Measurements from ENCODE around the gene FOXJ3. TPM values are rescaled to one million over a fixed set of nuclear protein-coding genes. Genes with fewer than 3 reads are reported as not detected.
A peak's percentile ranks its signal among the peaks of the same experiment; 100 is the strongest.

FOXJ3 gene
- total and polyA plus RNA-seq, 2 of the 13 experiments (the other 11 are each of a cell fraction or from before 2014, with no cell fraction given), result 16.6 to 48.5 TPM

GRCh38 chr1:42325014-42325402 lies 10.0 kb downstream of the FOXJ3 start (continued):
- TF ChIP-seq SP1 (IDR thresholded peaks at IDR 0.05) (no peak), SP1 (CRISPR knock-in tag; IDR thresholded peaks at IDR 0.05) (no peak), ZNF34 (CRISPR knock-in tag; IDR thresholded peaks at IDR 0.05; ENCODE audit: borderline replicate concordance) (no peak), RXRA (CRISPR knock-in tag; IDR thresholded peaks at IDR 0.05) (no peak), RFXANK (CRISPR knock-in tag; IDR thresholded peaks at IDR 0.05) (no peak), MAZ (IDR thresholded peaks at IDR 0.05; ENCODE audit: borderline replicate concordance, low read depth, low read length) (no peak), MAZ (CRISPR knock-in tag; IDR thresholded peaks at IDR 0.05; ENCODE audit: low read depth) (no peak), SIX4 (CRISPR knock-in tag; IDR thresholded peaks at IDR 0.05) (no peak), SOX13 (IDR thresholded peaks at IDR 0.05) (no peak), SOX13 (CRISPR knock-in tag; conservative IDR thresholded peaks at IDR 0.05 in 1 of 2, IDR thresholded peaks at IDR 0.05 in 1 of 2) (peak in 1 of 2 experiments; percentile 84; a peak in 2 of 4 replicates), HMG20B (CRISPR knock-in tag; conservative IDR thresholded peaks at IDR 0.05) (no peak), FOXP1 (IDR thresholded peaks at IDR 0.05) (no peak), FOXP1 (CRISPR knock-in tag; IDR thresholded peaks at IDR 0.05) (peak; percentile 57; the same call in 1 of the 2 replicates), ZNF382 (CRISPR knock-in tag; IDR thresholded peaks at IDR 0.05; ENCODE audit: borderline replicate concordance) (no peak), ZSCAN9 (CRISPR knock-in tag; IDR thresholded peaks at IDR 0.05; ENCODE audit: borderline replicate concordance) (0 out of 2 replicates have a peak, but pooled peaks have one; percentile 28), PLRG1 (conservative IDR thresholded peaks at IDR 0.05) (no peak), ZBTB40 (IDR thresholded peaks at IDR 0.05) (no peak), ZBTB40 (CRISPR knock-in tag; IDR thresholded peaks at IDR 0.05) (no peak), PHF21A (CRISPR knock-in tag; IDR thresholded peaks at IDR 0.05) (no peak), ZBTB38 (CRISPR knock-in tag; IDR thresholded peaks at IDR 0.05) (no peak), RCOR2 (CRISPR knock-in tag; IDR thresholded peaks at IDR 0.05) (peak; percentile 60; the same call in 1 of the 2 replicates), CEBPG (CRISPR knock-in tag; IDR thresholded peaks at IDR 0.05) (peak; percentile 74), ZNF777 (CRISPR knock-in tag; IDR thresholded peaks at IDR 0.05) (no peak), EP300 (IDR thresholded peaks at IDR 0.05; ENCODE audit: low read depth in 2 of 2, low read length in 2 of 2) (peak in 1 of 2 experiments; percentile 77; a peak in 1 of 4 replicates), EP300 (CRISPR knock-in tag; IDR thresholded peaks at IDR 0.05; ENCODE audit: borderline replicate concordance) (no peak), NFIC (IDR thresholded peaks at IDR 0.05; ENCODE audit: low read length) (peak; percentile 66; the same call in 1 of the 2 replicates), TEF (CRISPR knock-in tag; IDR thresholded peaks at IDR 0.05) (no peak)
